ENCODE results near the gene ANLN. TPM values are rescaled to one million over a fixed set of nuclear protein-coding genes. Genes with fewer than 3 reads are reported as not detected.

Gene ANLN
- total and polyA plus RNA-seq, 4 donors: 0.17 to 27.0 (median 1.3) TPM

DNA sequence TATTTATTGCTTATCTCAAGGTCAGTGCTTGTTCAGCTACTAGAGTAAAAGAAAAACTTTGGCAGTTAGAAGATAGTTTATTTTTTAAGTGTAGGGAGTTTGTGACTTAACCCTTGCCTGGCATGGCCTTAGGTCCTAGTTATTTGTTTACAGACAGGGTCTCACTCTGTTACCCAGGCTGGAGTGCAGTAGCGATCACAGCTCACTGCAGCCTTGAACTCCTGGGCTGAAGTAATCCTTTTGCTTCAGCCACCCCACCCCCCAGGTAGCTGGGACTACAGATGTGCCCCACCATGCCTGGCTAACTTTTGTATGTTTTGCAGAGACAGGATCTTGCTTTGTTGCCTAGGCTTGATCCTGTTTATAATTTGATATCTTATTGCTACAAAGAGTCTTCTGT is 4.2 kb downstream of the ANLN start:
- no peaks in the 10 kb centered on the region for H3K27me3 ChIP-seq (ENCODE audit: control insufficient read depth in 4 of 4, insufficient read depth in 4 of 4, low read length in 3 of 4)
- H3K4me3 ChIP-seq (ENCODE audit: low read depth in 1 of 3, low read length in 3 of 3): no peak overlapping the region
- peaks cover 0 to 11% (median 10%) of the 10 kb centered on the region in 4 donors for H3K4me1 ChIP-seq (ENCODE audit: control insufficient read depth in 4 of 4, insufficient read depth in 4 of 4, low read length in 3 of 4)
- H3K9me3 ChIP-seq (ENCODE audit: control insufficient read depth in 4 of 4, low read length in 3 of 4): no peaks in the 10 kb centered on the region
- TF ChIP-seq FOXA2 (IDR thresholded peaks at IDR 0.05): no peak
- TF ChIP-seq, protein P1, sequence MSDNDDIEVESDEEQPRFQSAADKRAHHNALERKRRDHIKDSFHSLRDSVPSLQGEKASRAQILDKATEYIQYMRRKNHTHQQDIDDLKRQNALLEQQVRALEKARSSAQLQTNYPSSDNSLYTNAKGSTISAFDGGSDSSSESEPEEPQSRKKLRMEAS (IDR thresholded peaks at IDR 0.05): no peak
- no peak for TF ChIP-seq SP1 (IDR thresholded peaks at IDR 0.05)
- TF ChIP-seq FOXA1 (IDR thresholded peaks at IDR 0.05): no peak
- no peak for TF ChIP-seq ATF3 (IDR thresholded peaks at IDR 0.05)
- no peak for TF ChIP-seq HNF4A (conservative IDR thresholded peaks at IDR 0.05)
- TF ChIP-seq CTCF (IDR thresholded peaks at IDR 0.05; ENCODE audit: low read depth, low read length, missing input control): no peak
- no peak for TF ChIP-seq RAD21 (IDR thresholded peaks at IDR 0.05)
- TF ChIP-seq, protein P2, sequence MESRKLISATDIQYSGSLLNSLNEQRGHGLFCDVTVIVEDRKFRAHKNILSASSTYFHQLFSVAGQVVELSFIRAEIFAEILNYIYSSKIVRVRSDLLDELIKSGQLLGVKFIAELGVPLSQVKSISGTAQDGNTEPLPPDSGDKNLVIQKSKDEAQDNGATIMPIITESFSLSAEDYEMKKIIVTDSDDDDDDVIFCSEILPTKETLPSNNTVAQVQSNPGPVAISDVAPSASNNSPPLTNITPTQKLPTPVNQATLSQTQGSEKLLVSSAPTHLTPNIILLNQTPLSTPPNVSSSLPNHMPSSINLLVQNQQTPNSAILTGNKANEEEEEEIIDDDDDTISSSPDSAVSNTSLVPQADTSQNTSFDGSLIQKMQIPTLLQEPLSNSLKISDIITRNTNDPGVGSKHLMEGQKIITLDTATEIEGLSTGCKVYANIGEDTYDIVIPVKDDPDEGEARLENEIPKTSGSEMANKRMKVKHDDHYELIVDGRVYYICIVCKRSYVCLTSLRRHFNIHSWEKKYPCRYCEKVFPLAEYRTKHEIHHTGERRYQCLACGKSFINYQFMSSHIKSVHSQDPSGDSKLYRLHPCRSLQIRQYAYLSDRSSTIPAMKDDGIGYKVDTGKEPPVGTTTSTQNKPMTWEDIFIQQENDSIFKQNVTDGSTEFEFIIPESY (IDR thresholded peaks at IDR 0.05): no peak
- TF ChIP-seq JUND (IDR thresholded peaks at IDR 0.05): no peak
- no peak for TF ChIP-seq REST (IDR thresholded peaks at IDR 0.05)
- WGBS: 76% methylated on average over 1 of the region's 1 CpG
- H3K9ac ChIP-seq (ENCODE audit: low read depth in 1 of 2, low read length in 2 of 2): no peak overlapping the region
- H3K36me3 ChIP-seq (ENCODE audit: control insufficient read depth in 4 of 4, insufficient read depth in 3 of 4, low read depth in 1 of 4, low read length in 3 of 4): no peaks in the 10 kb centered on the region
- DNase-seq (ENCODE audit: low spot score): no peak
- no peak overlapping the region for H3K27ac ChIP-seq (ENCODE audit: low read depth in 1 of 2, low read length in 2 of 2)

DNA sequence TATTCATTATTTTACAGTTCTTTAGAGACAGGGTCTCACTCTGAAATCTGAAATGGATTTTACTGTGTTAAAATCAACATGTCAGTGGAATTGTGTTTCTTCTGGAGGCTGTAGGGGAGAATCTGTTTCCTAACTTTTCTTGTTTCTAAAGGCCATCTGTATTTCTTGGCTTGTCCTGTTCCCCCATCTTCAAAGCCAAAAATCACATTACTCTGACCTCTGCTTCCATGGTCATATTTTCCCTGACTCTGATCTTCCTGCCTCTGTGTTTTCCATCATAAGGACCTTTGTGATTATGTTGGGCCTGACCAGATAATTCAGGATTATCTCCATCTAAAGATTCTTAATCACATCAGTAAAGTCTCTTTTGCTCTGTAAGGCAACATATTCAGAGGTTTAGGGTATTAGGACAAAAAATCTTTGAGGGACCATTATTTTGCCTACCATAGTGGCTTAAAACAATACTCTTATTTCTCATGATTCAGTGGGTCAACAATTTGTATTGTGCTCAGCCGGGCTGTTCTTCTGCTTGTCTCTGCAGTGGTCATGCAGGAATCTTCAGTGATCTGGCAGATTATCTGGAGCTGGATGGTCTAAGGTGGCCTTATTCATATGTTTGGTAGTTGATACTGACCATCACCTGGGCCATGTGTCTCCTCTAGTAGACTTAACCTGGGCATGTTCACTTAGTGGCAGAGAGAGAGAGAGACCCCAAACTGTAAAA is 5.7 kb downstream of the ANLN start:
- no peak overlapping the region for H3K27ac ChIP-seq (ENCODE audit: low read depth in 1 of 2, low read length in 2 of 2)
- no peaks in the 10 kb centered on the region for H3K36me3 ChIP-seq (ENCODE audit: control insufficient read depth in 4 of 4, insufficient read depth in 3 of 4, low read depth in 1 of 4, low read length in 3 of 4)
- H3K9me3 ChIP-seq (ENCODE audit: control insufficient read depth in 4 of 4, low read length in 3 of 4): no peaks in the 10 kb centered on the region
- WGBS: 100% methylated on average over 1 of the region's 1 CpG
- H3K4me3 ChIP-seq (ENCODE audit: low read depth in 1 of 3, low read length in 3 of 3): no peak overlapping the region
- no peak for TF ChIP-seq HNF4G (IDR thresholded peaks at IDR 0.05)
- H3K9ac ChIP-seq (ENCODE audit: low read depth in 1 of 2, low read length in 2 of 2): no peak overlapping the region
- H3K4me1 ChIP-seq (ENCODE audit: control insufficient read depth in 4 of 4, insufficient read depth in 4 of 4, low read length in 3 of 4): peaks cover 0 to 4% (median 3%) of the 10 kb centered on the region in 4 donors
- DNase-seq (ENCODE audit: low spot score): no peak
- no peaks in the 10 kb centered on the region for H3K27me3 ChIP-seq (ENCODE audit: control insufficient read depth in 4 of 4, insufficient read depth in 4 of 4, low read length in 3 of 4)

Data from liver (tissue), 9 donors.